Measurements from ENCODE around the gene MARS2. TPM values are rescaled to one million over a fixed set of nuclear protein-coding genes. Genes with fewer than 3 reads are reported as not detected.
A peak's percentile ranks its signal among the peaks of the same experiment; 100 is the strongest.

Gene MARS2
- total RNA-seq, 2 donors from 2014 or later: 10.4 to 13.4 TPM

DNA sequence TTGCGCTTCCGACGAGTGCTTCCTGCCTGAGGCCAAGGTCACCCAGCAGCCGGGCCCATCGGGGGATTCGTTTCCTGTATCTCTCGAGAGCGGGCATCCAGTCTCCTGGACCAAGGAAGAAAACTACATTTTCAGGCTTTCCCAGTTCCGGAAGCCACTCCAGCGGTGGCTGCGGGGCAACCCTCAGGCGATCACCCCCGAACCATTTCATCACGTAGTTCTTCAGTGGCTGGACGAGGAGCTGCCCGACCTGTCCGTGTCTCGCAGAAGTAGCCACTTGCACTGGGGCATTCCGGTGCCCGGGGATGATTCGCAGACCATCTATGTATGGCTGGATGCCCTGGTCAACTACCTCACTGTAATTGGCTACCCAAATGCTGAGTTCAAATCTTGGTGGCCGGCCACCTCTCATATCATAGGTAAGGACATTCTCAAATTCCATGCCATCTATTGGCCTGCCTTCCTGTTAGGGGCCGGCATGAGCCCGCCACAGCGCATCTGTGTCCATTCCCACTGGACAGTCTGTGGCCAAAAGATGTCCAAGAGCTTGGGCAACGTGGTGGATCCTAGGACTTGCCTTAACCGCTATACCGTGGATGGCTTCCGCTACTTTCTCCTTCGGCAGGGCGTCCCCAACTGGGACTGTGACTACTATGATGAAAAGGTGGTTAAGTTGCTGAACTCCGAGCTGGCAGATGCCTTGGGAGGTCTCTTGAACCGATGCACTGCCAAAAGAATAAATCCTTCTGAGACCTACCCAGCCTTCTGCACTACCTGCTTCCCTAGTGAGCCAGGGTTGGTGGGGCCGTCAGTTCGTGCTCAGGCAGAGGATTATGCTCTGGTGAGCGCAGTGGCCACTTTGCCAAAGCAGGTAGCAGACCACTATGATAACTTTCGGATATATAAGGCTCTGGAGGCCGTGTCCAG lies 1.0 kb downstream of the MARS2 start:
- peak; percentile 67 for DNase-seq
- TF ChIP-seq, protein P1, sequence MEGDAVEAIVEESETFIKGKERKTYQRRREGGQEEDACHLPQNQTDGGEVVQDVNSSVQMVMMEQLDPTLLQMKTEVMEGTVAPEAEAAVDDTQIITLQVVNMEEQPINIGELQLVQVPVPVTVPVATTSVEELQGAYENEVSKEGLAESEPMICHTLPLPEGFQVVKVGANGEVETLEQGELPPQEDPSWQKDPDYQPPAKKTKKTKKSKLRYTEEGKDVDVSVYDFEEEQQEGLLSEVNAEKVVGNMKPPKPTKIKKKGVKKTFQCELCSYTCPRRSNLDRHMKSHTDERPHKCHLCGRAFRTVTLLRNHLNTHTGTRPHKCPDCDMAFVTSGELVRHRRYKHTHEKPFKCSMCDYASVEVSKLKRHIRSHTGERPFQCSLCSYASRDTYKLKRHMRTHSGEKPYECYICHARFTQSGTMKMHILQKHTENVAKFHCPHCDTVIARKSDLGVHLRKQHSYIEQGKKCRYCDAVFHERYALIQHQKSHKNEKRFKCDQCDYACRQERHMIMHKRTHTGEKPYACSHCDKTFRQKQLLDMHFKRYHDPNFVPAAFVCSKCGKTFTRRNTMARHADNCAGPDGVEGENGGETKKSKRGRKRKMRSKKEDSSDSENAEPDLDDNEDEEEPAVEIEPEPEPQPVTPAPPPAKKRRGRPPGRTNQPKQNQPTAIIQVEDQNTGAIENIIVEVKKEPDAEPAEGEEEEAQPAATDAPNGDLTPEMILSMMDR (conservative IDR thresholded peaks at IDR 0.05): no peak
- Mint-ChIP-seq H3K27ac (peak overlapping the region; percentile 93), H3K9me3 (no peaks in the 10 kb centered on the region), H3K4me1 (peaks cover 36% of the 10 kb centered on the region), H3K27me3 (ENCODE audit: insufficient read depth) (no peaks in the 10 kb centered on the region), H3K36me3 (ENCODE audit: low read depth) (no peaks in the 10 kb centered on the region), H3K4me3 (peak overlapping the region; percentile 88)
- Histone ChIP-seq H3K9me3 (ENCODE audit: control insufficient read depth, low read length) (no peaks in the 10 kb centered on the region), H3K4me3 (ENCODE audit: low read length) (peak overlapping the region; percentile 96), H3K36me3 (ENCODE audit: control insufficient read depth, insufficient read depth, low read length) (peaks cover 5% of the 10 kb centered on the region), H3K4me1 (ENCODE audit: control insufficient read depth, insufficient read depth, low read length) (peaks cover 3% of the 10 kb centered on the region), H3K9ac (ENCODE audit: extremely low read depth, low read length, poor library complexity, severe bottlenecking) (peak overlapping the region; percentile 50), H3K27me3 (ENCODE audit: control insufficient read depth, insufficient read depth, low read length, poor library complexity, severe bottlenecking) (no peaks in the 10 kb centered on the region), H3K27ac (ENCODE audit: low read depth, low read length) (no peak overlapping the region)
- 4% methylated on average over 24 to 38 of the region's 38 CpGs for WGBS, 2 experiments (ENCODE audit: insufficient coverage in 1 of 2, insufficient read length in 1 of 2)

DNA sequence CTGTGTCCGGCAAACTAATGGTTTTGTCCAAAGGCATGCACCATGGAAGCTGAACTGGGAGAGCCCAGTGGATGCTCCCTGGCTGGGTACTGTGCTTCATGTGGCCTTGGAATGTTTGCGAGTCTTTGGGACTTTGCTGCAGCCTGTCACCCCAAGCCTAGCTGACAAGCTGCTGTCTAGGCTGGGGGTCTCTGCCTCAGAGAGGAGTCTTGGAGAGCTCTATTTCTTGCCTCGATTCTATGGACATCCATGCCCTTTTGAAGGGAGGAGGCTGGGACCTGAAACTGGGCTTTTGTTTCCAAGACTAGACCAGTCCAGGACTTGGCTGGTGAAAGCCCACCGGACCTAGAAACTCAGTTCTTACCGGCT lies 1.7 kb downstream of the MARS2 start:
- H3K4me3 Mint-ChIP-seq: peak overlapping the region; percentile 88
- WGBS, 2 experiments (ENCODE audit: insufficient coverage in 1 of 2, insufficient read length in 1 of 2): 17 to 26% methylated on average over 2 to 5 of the region's 5 CpGs
- no peak overlapping the region for H3K27ac ChIP-seq (ENCODE audit: low read depth, low read length)

DNA sequence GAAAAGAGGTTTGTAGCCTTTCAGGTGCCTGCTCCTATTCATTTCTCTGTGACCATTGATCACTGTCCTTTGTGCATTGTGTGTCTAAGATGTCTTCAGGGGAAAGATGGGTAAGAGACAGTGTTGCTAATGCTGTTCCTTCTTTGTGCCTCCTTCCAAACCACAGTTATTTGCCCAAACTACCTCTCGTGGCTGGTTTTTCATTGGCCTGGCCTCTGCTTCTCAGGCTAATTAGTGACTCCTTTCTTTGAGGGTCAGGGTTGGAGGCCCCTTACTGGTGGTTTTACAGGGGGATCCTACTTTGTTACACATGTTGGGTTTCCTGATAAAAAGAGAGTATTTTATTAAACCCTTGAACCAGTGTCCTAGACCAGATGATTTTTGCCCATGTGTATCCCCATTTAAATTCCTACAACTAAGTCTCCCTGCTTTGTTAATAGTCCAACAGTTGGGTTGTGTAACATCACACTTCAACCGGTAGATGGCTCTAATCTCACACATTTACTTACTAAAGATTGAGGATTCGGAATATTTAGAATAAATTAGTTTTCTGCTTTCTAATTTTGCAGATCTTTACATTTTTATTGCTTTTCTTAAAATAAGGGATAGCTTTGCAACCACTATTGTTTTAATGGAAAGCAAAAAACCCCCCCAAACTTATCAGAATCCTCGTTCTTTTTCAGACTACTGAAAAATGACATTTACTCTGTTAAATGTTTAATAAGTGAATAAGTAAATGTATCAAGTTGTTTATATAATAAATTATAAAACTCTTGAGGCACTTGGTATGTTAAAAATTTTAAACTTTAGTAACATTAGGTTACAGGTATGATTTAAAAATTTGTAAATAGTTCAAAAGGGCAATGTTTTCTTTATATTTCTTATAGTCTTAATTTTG lies 2.4 kb downstream of the MARS2 start:
- H3K9me3 ChIP-seq (ENCODE audit: control insufficient read depth, low read length): no peaks in the 10 kb centered on the region
- no peaks in the 10 kb centered on the region for H3K9me3 Mint-ChIP-seq

More for the DNA sequence above, 1.7 kb downstream of the MARS2 start:
- TF ChIP-seq, protein P1 (conservative IDR thresholded peaks at IDR 0.05): no peak
- Mint-ChIP-seq H3K27ac (no peak overlapping the region), H3K36me3 (ENCODE audit: low read depth) (no peaks in the 10 kb centered on the region), H3K27me3 (ENCODE audit: insufficient read depth) (no peaks in the 10 kb centered on the region), H3K4me1 (peaks cover 36% of the 10 kb centered on the region), H3K9me3 (no peaks in the 10 kb centered on the region)
- DNase-seq: peak; percentile 56
- Histone ChIP-seq H3K27me3 (ENCODE audit: control insufficient read depth, insufficient read depth, low read length, poor library complexity, severe bottlenecking) (no peaks in the 10 kb centered on the region), H3K9me3 (ENCODE audit: control insufficient read depth, low read length) (no peaks in the 10 kb centered on the region), H3K4me1 (ENCODE audit: control insufficient read depth, insufficient read depth, low read length) (peaks cover 3% of the 10 kb centered on the region), H3K9ac (ENCODE audit: extremely low read depth, low read length, poor library complexity, severe bottlenecking) (no peak overlapping the region), H3K4me3 (ENCODE audit: low read length) (peak overlapping the region; percentile 96), H3K36me3 (ENCODE audit: control insufficient read depth, insufficient read depth, low read length) (peaks cover 10% of the 10 kb centered on the region)

More for the DNA sequence above, 2.4 kb downstream of the MARS2 start:
- Histone ChIP-seq H3K9ac (ENCODE audit: extremely low read depth, low read length, poor library complexity, severe bottlenecking) (no peak overlapping the region), H3K27me3 (ENCODE audit: control insufficient read depth, insufficient read depth, low read length, poor library complexity, severe bottlenecking) (no peaks in the 10 kb centered on the region), H3K36me3 (ENCODE audit: control insufficient read depth, insufficient read depth, low read length) (peaks cover 10% of the 10 kb centered on the region), H3K4me3 (ENCODE audit: low read length) (peak overlapping the region; percentile 96), H3K27ac (ENCODE audit: low read depth, low read length) (no peak overlapping the region), H3K4me1 (ENCODE audit: control insufficient read depth, insufficient read depth, low read length) (peaks cover 3% of the 10 kb centered on the region)
- Mint-ChIP-seq H3K27me3 (ENCODE audit: insufficient read depth) (no peaks in the 10 kb centered on the region), H3K4me1 (peaks cover 36% of the 10 kb centered on the region), H3K4me3 (peak overlapping the region; percentile 88), H3K27ac (peak overlapping the region; percentile 74), H3K36me3 (ENCODE audit: low read depth) (no peaks in the 10 kb centered on the region)
- WGBS, 2 experiments (ENCODE audit: insufficient coverage in 1 of 2, insufficient read length in 1 of 2): 0 to 9% methylated on average over 1 of the region's 4 CpGs
- DNase-seq: peak; percentile 60
- TF ChIP-seq, protein P1 (conservative IDR thresholded peaks at IDR 0.05): peak; percentile 84

Measured in endodermal cell (in vitro differentiated cells).